ENCODE results near the gene MAB21L2. TPM values are rescaled to one million over a fixed set of nuclear protein-coding genes. Genes with fewer than 3 reads are reported as not detected.
"Not testable (repeated sequence)": the region's sequence is repeated elsewhere in the genome, so short reads cannot be mapped to it uniquely, and the experiment has no call there.

Gene MAB21L2
- 14.5 TPM for polyA plus RNA-seq (2013, experiment 1 of 2)
- polyA plus RNA-seq (2013, experiment 2 of 2) = 19.6 TPM

GRCh38 chr4:150582146-150582872, at the start of gene MAB21L2:
MAB21L2 (plus strand) TSS chr4:150582151; CDS start chr4:150583030, 879 bp downstream.
- Histone ChIP-seq H3K4me3 (ENCODE audit: extremely low read depth, insufficient read depth, low read length, poor library complexity, severe bottlenecking) (peak within 1 kb of the TSS; percentile 41), H3K36me3 (ENCODE audit: control insufficient read depth, insufficient read depth, low read length) (no peaks in the 10 kb centered on the region), H3K4me1 (ENCODE audit: control insufficient read depth, insufficient read depth, low read length, poor library complexity, severe bottlenecking) (peaks cover 5% of the 10 kb centered on the region), H3K27ac (ENCODE audit: low read depth, low read length, severe bottlenecking) (peak within 1 kb of the TSS; percentile 48), H3K9me3 (ENCODE audit: control insufficient read depth, low read length) (no peaks in the 10 kb centered on the region)
- WGBS, 2 experiments (ENCODE audit: insufficient coverage in 2 of 2) = 2 to 3% methylated on average over 12 of the region's 27 CpGs

GRCh38 chr4:150533673-150534072, 48.3 kb upstream of the MAB21L2 start:
- WGBS, 2 experiments (ENCODE audit: insufficient coverage in 2 of 2) = 60 to 100% methylated on average over 1 of the region's 3 CpGs
- Histone ChIP-seq H3K4me1 (ENCODE audit: control insufficient read depth, insufficient read depth, low read length, poor library complexity, severe bottlenecking) (no peaks in the 10 kb centered on the region), H3K9me3 (ENCODE audit: control insufficient read depth, low read length) (no peaks in the 10 kb centered on the region), H3K27ac (ENCODE audit: low read depth, low read length, severe bottlenecking) (no peak overlapping the region), H3K36me3 (ENCODE audit: control insufficient read depth, insufficient read depth, low read length) (no peaks in the 10 kb centered on the region), H3K4me3 (ENCODE audit: extremely low read depth, insufficient read depth, low read length, poor library complexity, severe bottlenecking) (no peak overlapping the region)

GRCh38 chr4:150534818-150535217, 47.1 kb upstream of the MAB21L2 start:
- Histone ChIP-seq H3K27ac (ENCODE audit: low read depth, low read length, severe bottlenecking) (no peak overlapping the region), H3K4me1 (ENCODE audit: control insufficient read depth, insufficient read depth, low read length, poor library complexity, severe bottlenecking) (no peaks in the 10 kb centered on the region), H3K4me3 (ENCODE audit: extremely low read depth, insufficient read depth, low read length, poor library complexity, severe bottlenecking) (no peak overlapping the region), H3K9me3 (ENCODE audit: control insufficient read depth, low read length) (no peaks in the 10 kb centered on the region), H3K36me3 (ENCODE audit: control insufficient read depth, insufficient read depth, low read length) (no peaks in the 10 kb centered on the region)

GRCh38 chr4:150537911-150538310, 44.0 kb upstream of the MAB21L2 start:
- H3K36me3 ChIP-seq (ENCODE audit: control insufficient read depth, insufficient read depth, low read length); H3K27ac ChIP-seq (ENCODE audit: low read depth, low read length, severe bottlenecking); H3K4me3 ChIP-seq (ENCODE audit: extremely low read depth, insufficient read depth, low read length, poor library complexity, severe bottlenecking); H3K4me1 ChIP-seq (ENCODE audit: control insufficient read depth, insufficient read depth, low read length, poor library complexity, severe bottlenecking); H3K9me3 ChIP-seq (ENCODE audit: control insufficient read depth, low read length): not testable (repeated sequence)
- 90 to 100% methylated on average over 1 to 2 of the region's 3 CpGs for WGBS, 2 experiments (ENCODE audit: insufficient coverage in 2 of 2)

- no peak overlapping the region for H3K27ac ChIP-seq (ENCODE audit: low read depth, low read length, severe bottlenecking)
- no peaks in the 10 kb centered on the region for H3K36me3 ChIP-seq (ENCODE audit: control insufficient read depth, insufficient read depth, low read length)
- no peaks in the 10 kb centered on the region for H3K4me1 ChIP-seq (ENCODE audit: control insufficient read depth, insufficient read depth, low read length, poor library complexity, severe bottlenecking)
- no peak overlapping the region for H3K4me3 ChIP-seq (ENCODE audit: extremely low read depth, insufficient read depth, low read length, poor library complexity, severe bottlenecking)
- H3K9me3 ChIP-seq (ENCODE audit: control insufficient read depth, low read length) = no peaks in the 10 kb centered on the region
Measured at GRCh38 chr4:150540536-150540935, 41.4 kb upstream of the MAB21L2 start.

GRCh38 chr4:150540959-150541360, 41.0 kb upstream of the MAB21L2 start:
- 63% methylated on average over 2 of the region's 3 CpGs; no CpG with 5 or more reads in 1 of the 2 experiments for WGBS, 2 experiments (ENCODE audit: insufficient coverage in 2 of 2)
- Histone ChIP-seq H3K36me3 (ENCODE audit: control insufficient read depth, insufficient read depth, low read length) (no peaks in the 10 kb centered on the region), H3K9me3 (ENCODE audit: control insufficient read depth, low read length) (no peaks in the 10 kb centered on the region), H3K4me1 (ENCODE audit: control insufficient read depth, insufficient read depth, low read length, poor library complexity, severe bottlenecking) (no peaks in the 10 kb centered on the region), H3K4me3 (ENCODE audit: extremely low read depth, insufficient read depth, low read length, poor library complexity, severe bottlenecking) (no peak overlapping the region), H3K27ac (ENCODE audit: low read depth, low read length, severe bottlenecking) (no peak overlapping the region)

GRCh38 chr4:150541681-150542080, 40.3 kb upstream of the MAB21L2 start:
- 83% methylated on average over 1 of the region's 3 CpGs; no CpG with 5 or more reads in 1 of the 2 experiments for WGBS, 2 experiments (ENCODE audit: insufficient coverage in 2 of 2)
- Histone ChIP-seq H3K4me1 (ENCODE audit: control insufficient read depth, insufficient read depth, low read length, poor library complexity, severe bottlenecking) (no peaks in the 10 kb centered on the region), H3K36me3 (ENCODE audit: control insufficient read depth, insufficient read depth, low read length) (no peaks in the 10 kb centered on the region), H3K4me3 (ENCODE audit: extremely low read depth, insufficient read depth, low read length, poor library complexity, severe bottlenecking) (no peak overlapping the region), H3K9me3 (ENCODE audit: control insufficient read depth, low read length) (no peaks in the 10 kb centered on the region), H3K27ac (ENCODE audit: low read depth, low read length, severe bottlenecking) (no peak overlapping the region)

GRCh38 chr4:150543042-150543441, 38.9 kb upstream of the MAB21L2 start:
- Histone ChIP-seq H3K9me3 (ENCODE audit: control insufficient read depth, low read length) (no peaks in the 10 kb centered on the region), H3K4me1 (ENCODE audit: control insufficient read depth, insufficient read depth, low read length, poor library complexity, severe bottlenecking) (no peaks in the 10 kb centered on the region), H3K27ac (ENCODE audit: low read depth, low read length, severe bottlenecking) (no peak overlapping the region), H3K36me3 (ENCODE audit: control insufficient read depth, insufficient read depth, low read length) (no peaks in the 10 kb centered on the region), H3K4me3 (ENCODE audit: extremely low read depth, insufficient read depth, low read length, poor library complexity, severe bottlenecking) (no peak overlapping the region)
- WGBS, 2 experiments (ENCODE audit: insufficient coverage in 2 of 2) = 100% methylated on average over 1 of the region's 1 CpG; no CpG with 5 or more reads in 1 of the 2 experiments

- 80 to 83% methylated on average over 1 of the region's 2 CpGs for WGBS, 2 experiments (ENCODE audit: insufficient coverage in 2 of 2)
- H3K36me3 ChIP-seq (ENCODE audit: control insufficient read depth, insufficient read depth, low read length) = no peaks in the 10 kb centered on the region
- H3K9me3 ChIP-seq (ENCODE audit: control insufficient read depth, low read length) = no peaks in the 10 kb centered on the region
- H3K4me1 ChIP-seq (ENCODE audit: control insufficient read depth, insufficient read depth, low read length, poor library complexity, severe bottlenecking) = no peaks in the 10 kb centered on the region
- no peak overlapping the region for H3K4me3 ChIP-seq (ENCODE audit: extremely low read depth, insufficient read depth, low read length, poor library complexity, severe bottlenecking)
- H3K27ac ChIP-seq (ENCODE audit: low read depth, low read length, severe bottlenecking) = no peak overlapping the region
Measured at GRCh38 chr4:150546286-150546685, 35.7 kb upstream of the MAB21L2 start.

GRCh38 chr4:150547154-150547838, 34.7 kb upstream of the MAB21L2 start:
- Histone ChIP-seq H3K4me3 (ENCODE audit: extremely low read depth, insufficient read depth, low read length, poor library complexity, severe bottlenecking) (no peak overlapping the region), H3K36me3 (ENCODE audit: control insufficient read depth, insufficient read depth, low read length) (no peaks in the 10 kb centered on the region), H3K4me1 (ENCODE audit: control insufficient read depth, insufficient read depth, low read length, poor library complexity, severe bottlenecking) (no peaks in the 10 kb centered on the region), H3K27ac (ENCODE audit: low read depth, low read length, severe bottlenecking) (no peak overlapping the region), H3K9me3 (ENCODE audit: control insufficient read depth, low read length) (no peaks in the 10 kb centered on the region)
- no CpG with 5 or more reads among the region's 4 CpGs for WGBS, 2 experiments (ENCODE audit: insufficient coverage in 2 of 2)

- WGBS, 2 experiments (ENCODE audit: insufficient coverage in 2 of 2) = no CpG with 5 or more reads among the region's 3 CpGs
- not testable (repeated sequence) for H3K9me3 ChIP-seq (ENCODE audit: control insufficient read depth, low read length); H3K4me3 ChIP-seq (ENCODE audit: extremely low read depth, insufficient read depth, low read length, poor library complexity, severe bottlenecking); H3K4me1 ChIP-seq (ENCODE audit: control insufficient read depth, insufficient read depth, low read length, poor library complexity, severe bottlenecking); H3K27ac ChIP-seq (ENCODE audit: low read depth, low read length, severe bottlenecking); H3K36me3 ChIP-seq (ENCODE audit: control insufficient read depth, insufficient read depth, low read length)
Measured at GRCh38 chr4:150557811-150558210, 24.1 kb upstream of the MAB21L2 start.
